IMR-90 (cell line): ENCODE measurements around the gene PRF1. TPM values are rescaled to one million over a fixed set of nuclear protein-coding genes. Genes with fewer than 3 reads are reported as not detected.

Experiments used
- ATAC-seq: fragments of 200-7000 bp; cut with Tn5 transposase; 2 replicates; pipeline ENCODE4 v1.9.1; 2020; ENCODE audit warnings: low read depth, mild to moderate bottlenecking, moderate library complexity
- BruUV-seq: library from RNA; stranded (reverse); fragments of 400-500 nt; replicated peaks from 2 replicates; lab custom pipeline; 2021; lab: Mats Ljungman, UMichigan
- CTCF ChIA-PET: fragments of 300-600 bp; formaldehyde crosslinking; extraction: SDS; loops from one replicate; lab custom pipeline; 2021; ENCODE audit warnings: antibody characterized with exemption; lab: Yijun Ruan, JAX
- POLR2A ChIA-PET: fragments of 300-600 bp; sonication (Branson Sonifier 250); formaldehyde crosslinking; loops from one replicate; lab custom pipeline; 2022; ENCODE audit warnings: antibody characterized with exemption; ENCODE audit not compliant: unreplicated experiment; lab: Charles Lee
- DNase-seq: peaks from one replicate; pipeline ENCODE4 v3.0.0; 2013
- H2AFZ ChIP-seq: replicated peaks from 2 replicates; pipeline ENCODE3; 2013; ENCODE audit warnings: low read length, mild to moderate bottlenecking; ENCODE audit not compliant: poor library complexity
- H2AK5ac ChIP-seq: 2 replicates; pipeline ENCODE4 v1.6.1; 2013; ENCODE audit warnings: low read depth, low read length, inconsistent platforms
- H2AK9ac ChIP-seq: replicated peaks from 2 replicates; pipeline ENCODE3; 2013; ENCODE audit warnings: mild to moderate bottlenecking, low read depth, low read length, moderate library complexity; ENCODE audit not compliant: poor library complexity
- H2BK120ac ChIP-seq: 2 replicates; pipeline ENCODE4 v1.6.1; 2013; ENCODE audit warnings: low read depth, low read length, inconsistent platforms
- H2BK15ac ChIP-seq: 3 replicates; pipeline ENCODE4 v1.6.1; 2013; ENCODE audit warnings: low read depth, low read length, inconsistent platforms
- H2BK20ac ChIP-seq: 2 replicates; pipeline ENCODE4 v1.6.1; 2013; ENCODE audit warnings: low read depth, mild to moderate bottlenecking, inconsistent platforms, low read length, moderate library complexity
- H2BK5ac ChIP-seq: 2 replicates; pipeline ENCODE4 v1.6.1; 2013; ENCODE audit warnings: mild to moderate bottlenecking, low read depth, low read length, inconsistent platforms; ENCODE audit not compliant: poor library complexity, severe bottlenecking
- H3K14ac ChIP-seq: replicated peaks from 2 replicates; pipeline ENCODE4 v1.6.1; 2013; ENCODE audit warnings: low read depth, low read length, inconsistent platforms
- H3K18ac ChIP-seq: 2 replicates; pipeline ENCODE4 v1.6.1; 2013; ENCODE audit warnings: low read depth, low read length, control low read depth
- H3K23ac ChIP-seq: 2 replicates; pipeline ENCODE4 v1.6.1; 2013; ENCODE audit warnings: low read depth, low read length, inconsistent platforms
- H3K27ac ChIP-seq: 2 replicates; pipeline ENCODE4 v1.5.1; 2013; ENCODE audit warnings: mild to moderate bottlenecking, control low read depth, low read length; ENCODE audit not compliant: insufficient read depth
- H3K27me3 ChIP-seq: 2 replicates; pipeline ENCODE4 v1.6.1; 2013; ENCODE audit warnings: low read length; ENCODE audit not compliant: control insufficient read depth, insufficient read depth
- H3K36me3 ChIP-seq: 2 replicates; pipeline ENCODE4 v1.6.1; 2013; ENCODE audit warnings: low read length, mixed read lengths; ENCODE audit not compliant: control insufficient read depth, insufficient read depth
- H3K4ac ChIP-seq: 2 replicates; pipeline ENCODE4 v1.6.1; 2013; ENCODE audit warnings: low read depth, low read length, inconsistent platforms
- H3K4me1 ChIP-seq: 2 replicates; pipeline ENCODE4 v1.6.1; 2013; ENCODE audit warnings: low read length, mixed read lengths; ENCODE audit not compliant: control insufficient read depth, insufficient read depth
- H3K4me2 ChIP-seq: 2 replicates; pipeline ENCODE4 v1.6.1; 2013; ENCODE audit warnings: low read depth, mild to moderate bottlenecking, control low read depth, low read length, moderate library complexity
- H3K4me3 ChIP-seq: 2 replicates; pipeline ENCODE4 v1.5.1; 2013; ENCODE audit warnings: low read depth, mild to moderate bottlenecking, control low read depth, low read length, moderate library complexity; ENCODE audit not compliant: insufficient read depth
- H3K56ac ChIP-seq: 2 replicates; pipeline ENCODE4 v1.6.1; 2013; ENCODE audit warnings: low read length, inconsistent platforms; ENCODE audit not compliant: insufficient read depth; ENCODE audit errors: extremely low read depth
- H3K79me1 ChIP-seq, 2 experiments: 2 replicates each; pipeline ENCODE4 v1.6.1; 2013; ENCODE audit warnings: low read length in 2 of 2, inconsistent platforms in 1 of 2, low read depth in 1 of 2
- H3K9ac ChIP-seq: 2 replicates; pipeline ENCODE4 v1.6.1; 2013; ENCODE audit warnings: low read depth, low read length, control low read depth
- H3K9me1 ChIP-seq: 2 replicates; pipeline ENCODE4 v1.6.1; 2013; ENCODE audit warnings: low read length, inconsistent platforms; ENCODE audit not compliant: insufficient read depth
- H3K9me3 ChIP-seq: 2 replicates; pipeline ENCODE4 v1.6.1; 2013; ENCODE audit warnings: low read length; ENCODE audit not compliant: control insufficient read depth, insufficient read depth
- H4K20me1 ChIP-seq: 2 replicates; pipeline ENCODE4 v1.6.1; 2013; ENCODE audit warnings: low read length, inconsistent platforms; ENCODE audit not compliant: insufficient read depth
- H4K5ac ChIP-seq: 2 replicates; pipeline ENCODE4 v1.6.1; 2013; ENCODE audit warnings: mild to moderate bottlenecking, low read depth, low read length, control low read depth
- H4K8ac ChIP-seq, 2 experiments: 2 replicates each; pipeline ENCODE4 v1.6.1; 2013; ENCODE audit warnings: low read depth in 2 of 2, low read length in 2 of 2, control low read depth in 1 of 2, inconsistent platforms in 1 of 2
- H4K91ac ChIP-seq: 2 replicates; pipeline ENCODE4 v1.6.1; 2013; ENCODE audit warnings: low read depth, low read length, inconsistent platforms; ENCODE audit not compliant: insufficient read depth
- CEBPB ChIP-seq: IDR thresholded peaks from 2 replicates; pipeline ENCODE4 v1.6.1; 2012; ENCODE audit warnings: low read depth, low read length, improper control_type of control experiment
- CHD1 ChIP-seq: IDR thresholded peaks from 2 replicates; pipeline ENCODE4 v1.6.1; 2012; ENCODE audit warnings: low read depth, low read length, improper control_type of control experiment
- MAFK ChIP-seq: IDR thresholded peaks from 2 replicates; pipeline ENCODE4 v1.6.1; 2012; ENCODE audit warnings: low read depth, low read length, improper control_type of control experiment
- POLR2A ChIP-seq: IDR thresholded peaks from 2 replicates; pipeline ENCODE4 v1.6.1; 2012; ENCODE audit warnings: mild to moderate bottlenecking, low read depth, low read length
- RAD21 ChIP-seq: IDR thresholded peaks from 2 replicates; pipeline ENCODE4 v1.6.1; 2012; ENCODE audit warnings: low read length, improper control_type of control experiment
- SMC3 ChIP-seq: fragments of 150-350 bp; IDR thresholded peaks from 2 replicates; pipeline ENCODE4 v1.6.1; 2016; ENCODE audit warnings: low read depth, mild to moderate bottlenecking, antibody characterized with exemption, low read length, moderate library complexity
- USF2 ChIP-seq: fragments of 150-350 bp; IDR thresholded peaks from 2 replicates; pipeline ENCODE4 v1.6.1; 2017; ENCODE audit warnings: mild to moderate bottlenecking, antibody characterized with exemption, low read length, low read depth
- WGBS, 2 experiments: methylation state at CpG; one replicate each; pipeline versions ENCODE4 v1.1.5 to v1.1.7; 2013; ENCODE audit warnings: missing lambda C conversion rate in 2 of 2; ENCODE audit not compliant: insufficient read length in 1 of 2; ENCODE audit errors: extremely low coverage in 2 of 2; 5-methylcytosine and 5-hydroxymethylcytosine counted together
- dilution Hi-C: fragments of 300-500 bp; cut with HindIII; formaldehyde crosslinking; loops from one replicate; pipeline ENCODE4 v1.14.3; 2018; ENCODE audit warnings: low sequenced_read_pairs; ENCODE audit not compliant: unreplicated experiment
- in situ Hi-C: fragments of 300-500 bp; cut with MboI; formaldehyde crosslinking; loops from 3 replicates; pipeline ENCODE4 v1.14.3; 2019; ENCODE audit warnings: low sequenced_read_pairs, inconsistent platforms, mixed read lengths
- intact Hi-C: fragments of 100-400 bp; cut with micrococcal nuclease; formaldehyde crosslinking; loops from 2 replicates; pipeline ENCODE4 v1.10.0; 2022
- polyA plus RNA-seq, 3 experiments: library from polyadenylated mRNA; depleted of rRNA; stranded (reverse); fragments of >200 nt; gene quantifications; 2 replicates each; pipeline ENCODE4 v1.2.3, GENCODE V29; 2012; ENCODE audit warnings: low replicate concordance in 1 of 3
- total RNA-seq: library from RNA; depleted of rRNA; stranded (reverse); fragments of >200 nt; gene quantifications from 2 replicates; pipeline ENCODE4 v1.2.3, GENCODE V29; 2012
- TF ChIP-seq, protein P1 (sequence below): conservative IDR thresholded peaks from 2 replicates; pipeline ENCODE4 v1.5.1; 2012; ENCODE audit warnings: mild to moderate bottlenecking, low read depth, low read length, improper control_type of control experiment
- TF ChIP-seq, protein P2 (sequence below): fragments of 150-350 bp; IDR thresholded peaks from 2 replicates; pipeline ENCODE4 v1.6.1; 2016; ENCODE audit warnings: low read depth, mild to moderate bottlenecking, low read length, moderate library complexity, borderline replicate concordance

PRF1 gene
- total and polyA plus RNA-seq, 2 of the 4 experiments (the other 2 are of a cell fraction): not detected

DNA sequence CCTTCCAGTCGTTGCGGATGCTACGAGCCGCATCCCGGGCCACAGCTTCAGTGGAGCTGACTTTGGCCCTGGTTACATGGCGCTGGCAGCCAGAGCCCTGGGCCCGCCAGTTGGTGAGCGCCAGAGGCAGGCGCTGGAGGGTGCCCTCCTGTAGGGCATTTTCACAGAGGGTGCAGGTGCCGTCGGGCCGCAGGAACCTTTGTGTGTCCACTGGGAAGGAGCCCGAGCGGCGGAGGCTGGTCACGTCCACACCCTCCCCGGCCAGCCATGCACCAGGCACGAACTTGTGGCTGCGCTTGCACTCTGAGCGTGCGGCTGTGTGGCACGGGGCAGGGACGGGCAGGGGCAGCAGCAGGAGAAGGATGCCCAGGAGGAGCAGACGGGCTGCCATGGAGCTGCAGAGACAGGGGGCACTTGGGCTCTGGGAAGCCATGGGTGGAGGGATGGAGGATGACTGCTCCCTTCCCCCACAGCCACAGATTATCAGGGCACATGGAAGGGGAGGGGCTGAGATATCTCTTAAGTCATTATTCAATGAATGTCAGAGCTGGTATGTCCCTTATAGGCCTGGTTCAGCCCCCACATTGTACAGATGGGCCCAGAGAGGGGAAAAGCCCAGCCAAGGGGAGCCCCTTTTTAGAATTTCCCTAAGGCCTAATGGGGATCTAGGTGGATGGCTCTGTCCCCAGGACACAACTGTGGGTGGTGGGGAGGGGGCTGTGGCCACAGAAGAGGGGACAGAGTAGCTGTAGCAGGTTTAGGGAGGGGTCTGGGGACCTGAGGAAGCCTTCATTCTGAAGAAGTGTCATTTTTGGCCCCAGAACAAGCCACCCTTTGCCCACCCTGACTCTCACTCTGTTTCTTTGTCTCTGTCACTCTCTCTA is 1.8 kb downstream of the PRF1 start (continued):
- TF ChIP-seq RAD21: no peak

DNA sequence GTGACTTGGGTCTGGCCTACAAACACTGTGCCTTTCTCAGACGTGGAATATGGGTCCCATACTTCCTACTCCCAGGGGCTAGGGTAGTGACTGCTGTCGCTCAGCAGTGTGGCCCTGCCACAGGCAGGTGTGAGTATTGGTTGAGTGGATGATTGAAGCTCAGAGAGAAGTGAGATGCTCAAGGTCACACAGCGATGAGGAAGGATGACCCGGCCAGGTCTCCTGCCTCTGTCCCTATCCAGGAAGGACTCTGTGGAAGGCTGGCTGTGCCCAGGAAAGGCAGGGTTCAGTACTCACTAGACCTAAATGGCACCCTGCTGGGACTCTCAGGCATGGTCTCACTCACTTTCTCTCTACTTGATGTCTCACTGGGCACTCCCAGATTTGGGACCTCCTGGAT is 2.8 kb downstream of the PRF1 start:
- dilution Hi-C loops (no loop called here), in situ Hi-C loops (no loop called here), intact Hi-C loops (no loop called here)
- Histone ChIP-seq H3K4me1 (no peaks in the 10 kb centered on the region), H3K14ac (no peak overlapping the region), H3K23ac (no peak overlapping the region), H3K9me1 (no peaks in the 10 kb centered on the region), H3K4ac (no peak overlapping the region), H4K8ac (no peak overlapping the region), H3K9ac (no peak overlapping the region), H3K9me3 (no peaks in the 10 kb centered on the region), H4K5ac (no peak overlapping the region), H2BK120ac (no peak overlapping the region), H4K20me1 (no peaks in the 10 kb centered on the region), H2AK9ac (no peak overlapping the region), H3K4me3 (no peak overlapping the region), H2BK5ac (no peak overlapping the region), H3K4me2 (no peak overlapping the region), H2BK15ac (no peak overlapping the region), H2AFZ (no peak overlapping the region), H3K18ac (no peak overlapping the region), H3K27me3 (peaks cover 27% of the 10 kb centered on the region), H3K56ac (no peak overlapping the region), H3K27ac (no peak overlapping the region), H2AK5ac (no peak overlapping the region), H3K36me3 (no peaks in the 10 kb centered on the region), H4K91ac (no peak overlapping the region), H2BK20ac (no peak overlapping the region), H3K79me1 (no peaks in the 10 kb centered on the region)
- TF ChIP-seq POLR2A: no peak
- TF ChIP-seq USF2: no peak
- TF ChIP-seq, protein P1, sequence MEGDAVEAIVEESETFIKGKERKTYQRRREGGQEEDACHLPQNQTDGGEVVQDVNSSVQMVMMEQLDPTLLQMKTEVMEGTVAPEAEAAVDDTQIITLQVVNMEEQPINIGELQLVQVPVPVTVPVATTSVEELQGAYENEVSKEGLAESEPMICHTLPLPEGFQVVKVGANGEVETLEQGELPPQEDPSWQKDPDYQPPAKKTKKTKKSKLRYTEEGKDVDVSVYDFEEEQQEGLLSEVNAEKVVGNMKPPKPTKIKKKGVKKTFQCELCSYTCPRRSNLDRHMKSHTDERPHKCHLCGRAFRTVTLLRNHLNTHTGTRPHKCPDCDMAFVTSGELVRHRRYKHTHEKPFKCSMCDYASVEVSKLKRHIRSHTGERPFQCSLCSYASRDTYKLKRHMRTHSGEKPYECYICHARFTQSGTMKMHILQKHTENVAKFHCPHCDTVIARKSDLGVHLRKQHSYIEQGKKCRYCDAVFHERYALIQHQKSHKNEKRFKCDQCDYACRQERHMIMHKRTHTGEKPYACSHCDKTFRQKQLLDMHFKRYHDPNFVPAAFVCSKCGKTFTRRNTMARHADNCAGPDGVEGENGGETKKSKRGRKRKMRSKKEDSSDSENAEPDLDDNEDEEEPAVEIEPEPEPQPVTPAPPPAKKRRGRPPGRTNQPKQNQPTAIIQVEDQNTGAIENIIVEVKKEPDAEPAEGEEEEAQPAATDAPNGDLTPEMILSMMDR: no peak
- TF ChIP-seq CHD1: no peak
- TF ChIP-seq, protein P2, sequence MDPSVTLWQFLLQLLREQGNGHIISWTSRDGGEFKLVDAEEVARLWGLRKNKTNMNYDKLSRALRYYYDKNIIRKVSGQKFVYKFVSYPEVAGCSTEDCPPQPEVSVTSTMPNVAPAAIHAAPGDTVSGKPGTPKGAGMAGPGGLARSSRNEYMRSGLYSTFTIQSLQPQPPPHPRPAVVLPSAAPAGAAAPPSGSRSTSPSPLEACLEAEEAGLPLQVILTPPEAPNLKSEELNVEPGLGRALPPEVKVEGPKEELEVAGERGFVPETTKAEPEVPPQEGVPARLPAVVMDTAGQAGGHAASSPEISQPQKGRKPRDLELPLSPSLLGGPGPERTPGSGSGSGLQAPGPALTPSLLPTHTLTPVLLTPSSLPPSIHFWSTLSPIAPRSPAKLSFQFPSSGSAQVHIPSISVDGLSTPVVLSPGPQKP: no peak
- no peak for TF ChIP-seq SMC3
- TF ChIP-seq MAFK: no peak
- no peak for TF ChIP-seq CEBPB
- no TSS peak for BruUV-seq
- POLR2A ChIA-PET: no interaction called here
- CTCF ChIA-PET: no interaction called here
- no CpG with 5 or more reads among the region's 4 CpGs for WGBS, 2 experiments
- ATAC-seq: no peak
- DNase-seq: no peak
